ENCODE results near the gene COL24A1. TPM values are rescaled to one million over a fixed set of nuclear protein-coding genes. Genes with fewer than 3 reads are reported as not detected.
"Not testable (repeated sequence)": the region's sequence is repeated elsewhere in the genome, so short reads cannot be mapped to it uniquely, and the experiment has no call there.

Gene COL24A1
- total and polyA plus RNA-seq, 5 donors from 2014 or later = 0.32 TPM; not detected in 4

GRCh38 chr1:85714418-85715114 lies 442.0 kb downstream of the COL24A1 start:
- not testable (repeated sequence) for H3K4me3 Mint-ChIP-seq; H3K36me3 ChIP-seq (ENCODE audit: control insufficient read depth, insufficient read depth, low read length); H3K36me3 Mint-ChIP-seq; ATAC-seq (ENCODE audit: low read depth in 2 of 2); H3K9me3 ChIP-seq (ENCODE audit: control insufficient read depth in 2 of 2, low read length in 2 of 2); H3K27ac ChIP-seq (ENCODE audit: insufficient read depth, low read length, poor library complexity, severe bottlenecking); H3K4me3 ChIP-seq (ENCODE audit: low read depth, low read length); H3K27ac Mint-ChIP-seq; H3K4me1 ChIP-seq (ENCODE audit: control insufficient read depth, insufficient read depth, low read length, poor library complexity, severe bottlenecking); H3K4me1 Mint-ChIP-seq; H3K27me3 ChIP-seq (ENCODE audit: control insufficient read depth, insufficient read depth, low read length)
- Mint-ChIP-seq H3K27me3 (peaks cover 26% of the 10 kb centered on the region), H3K9me3 (peaks cover 0 to 19% (median 5%) of the 10 kb centered on the region in 7 donors)
- DNase-seq = peak in 1 of 3 donors; percentile 12

GRCh38 chr1:85708829-85709227 lies 447.7 kb downstream of the COL24A1 start:
- DNase-seq (no peak), ATAC-seq (ENCODE audit: low read depth in 2 of 2) (no peak)
- H3K27ac Mint-ChIP-seq = no peak overlapping the region
- peaks cover 21% of the 10 kb centered on the region for H3K36me3 Mint-ChIP-seq
- H3K27me3 Mint-ChIP-seq = peaks cover 6% of the 10 kb centered on the region
- Histone ChIP-seq H3K27me3 (ENCODE audit: control insufficient read depth, insufficient read depth, low read length) (peaks cover 5% of the 10 kb centered on the region), H3K36me3 (ENCODE audit: control insufficient read depth, insufficient read depth, low read length) (peaks cover 12% of the 10 kb centered on the region), H3K27ac (ENCODE audit: insufficient read depth, low read length, poor library complexity, severe bottlenecking) (peak overlapping the region; percentile 69), H3K4me1 (ENCODE audit: control insufficient read depth, insufficient read depth, low read length, poor library complexity, severe bottlenecking) (peaks cover 23% of the 10 kb centered on the region), H3K9me3 (ENCODE audit: control insufficient read depth in 2 of 2, low read length in 2 of 2) (peaks cover 0 to 3% of the 10 kb centered on the region in 2 experiments), H3K4me3 (ENCODE audit: low read depth, low read length) (peak overlapping the region; percentile 98)
- H3K9me3 Mint-ChIP-seq = peaks cover 0 to 3% (median 0%) of the 10 kb centered on the region in 7 donors
- H3K4me3 Mint-ChIP-seq = no peak overlapping the region
- H3K4me1 Mint-ChIP-seq = peaks cover 7 to 23% (median 17%) of the 10 kb centered on the region in 4 donors

GRCh38 chr1:85707990-85708828 lies 448.4 kb downstream of the COL24A1 start, which contains the start of gene ZNHIT6:
TSS of gene ZNHIT6 (minus strand) at chr1:85708433. CDS start at chr1:85708284, 149 bp downstream.
- H3K9me3 Mint-ChIP-seq = peaks cover 0 to 2% (median 0%) of the 10 kb centered on the region in 7 donors
- DNase-seq (peak; percentile 80 to 95 (median 89)), ATAC-seq (ENCODE audit: low read depth in 2 of 2) (peak; percentile 97)
- H3K36me3 ChIP-seq (ENCODE audit: control insufficient read depth, insufficient read depth, low read length) = peaks cover 15% of the 10 kb centered on the region
- H3K36me3 Mint-ChIP-seq = peaks cover 25% of the 10 kb centered on the region
- H3K4me3 ChIP-seq (ENCODE audit: low read depth, low read length) = peak within 1 kb of the TSS; percentile 98
- H3K9me3 ChIP-seq (ENCODE audit: control insufficient read depth in 2 of 2, low read length in 2 of 2) = no peaks in the 10 kb centered on the region
- no peak within 1 kb of the TSS for H3K4me3 Mint-ChIP-seq
- peaks cover 23% of the 10 kb centered on the region for H3K4me1 ChIP-seq (ENCODE audit: control insufficient read depth, insufficient read depth, low read length, poor library complexity, severe bottlenecking)
- H3K4me1 Mint-ChIP-seq = peaks cover 11 to 29% (median 23%) of the 10 kb centered on the region in 4 donors
- no peaks in the 10 kb centered on the region for H3K27me3 ChIP-seq (ENCODE audit: control insufficient read depth, insufficient read depth, low read length)
- H3K27me3 Mint-ChIP-seq = peaks cover 6% of the 10 kb centered on the region
- peak within 1 kb of the TSS; percentile 69 for H3K27ac ChIP-seq (ENCODE audit: insufficient read depth, low read length, poor library complexity, severe bottlenecking)
- H3K27ac Mint-ChIP-seq = no peak within 1 kb of the TSS

GRCh38 chr1:85707267-85707989 lies 449.1 kb downstream of the COL24A1 start:
- H3K9me3 ChIP-seq (ENCODE audit: control insufficient read depth in 2 of 2, low read length in 2 of 2) = no peaks in the 10 kb centered on the region
- Mint-ChIP-seq H3K27ac (no peak overlapping the region), H3K4me1 (peaks cover 11 to 35% (median 27%) of the 10 kb centered on the region in 4 donors), H3K27me3 (no peaks in the 10 kb centered on the region), H3K4me3 (no peak overlapping the region), H3K36me3 (peaks cover 28% of the 10 kb centered on the region), H3K9me3 (peaks cover 0 to 2% (median 0%) of the 10 kb centered on the region in 7 donors)
- H3K27ac ChIP-seq (ENCODE audit: insufficient read depth, low read length, poor library complexity, severe bottlenecking) = peak overlapping the region; percentile 69
- H3K4me1 ChIP-seq (ENCODE audit: control insufficient read depth, insufficient read depth, low read length, poor library complexity, severe bottlenecking) = peaks cover 23% of the 10 kb centered on the region
- DNase-seq (no peak), ATAC-seq (ENCODE audit: low read depth in 2 of 2) (no peak)
- no peaks in the 10 kb centered on the region for H3K27me3 ChIP-seq (ENCODE audit: control insufficient read depth, insufficient read depth, low read length)
- peak overlapping the region; percentile 98 for H3K4me3 ChIP-seq (ENCODE audit: low read depth, low read length)
- H3K36me3 ChIP-seq (ENCODE audit: control insufficient read depth, insufficient read depth, low read length) = peaks cover 18% of the 10 kb centered on the region

GRCh38 chr1:85705940-85706339 lies 450.6 kb downstream of the COL24A1 start:
- Mint-ChIP-seq H3K4me1 (peaks cover 15 to 41% (median 31%) of the 10 kb centered on the region in 4 donors), H3K27ac (peak overlapping the region in 2 of 3 donors; percentile 0 to 10)

GRCh38 chr1:85700422-85700821 lies 456.1 kb downstream of the COL24A1 start:
- H3K4me1 ChIP-seq (ENCODE audit: control insufficient read depth, insufficient read depth, low read length, poor library complexity, severe bottlenecking) = peaks cover 4% of the 10 kb centered on the region
- H3K27ac ChIP-seq (ENCODE audit: insufficient read depth, low read length, poor library complexity, severe bottlenecking) = no peak overlapping the region
- DNase-seq (no peak), ATAC-seq (ENCODE audit: low read depth in 2 of 2) (no peak)
- Mint-ChIP-seq H3K4me3 (no peak overlapping the region), H3K27ac (peak overlapping the region in 1 of 3 donors; percentile 76), H3K9me3 (peaks cover 0 to under 1% (median 0%) of the 10 kb centered on the region in 7 donors), H3K4me1 (peaks cover 23 to 54% (median 40%) of the 10 kb centered on the region in 4 donors), H3K36me3 (peaks cover 49% of the 10 kb centered on the region), H3K27me3 (no peaks in the 10 kb centered on the region)
- peaks cover 55% of the 10 kb centered on the region for H3K36me3 ChIP-seq (ENCODE audit: control insufficient read depth, insufficient read depth, low read length)
- no peak overlapping the region for H3K4me3 ChIP-seq (ENCODE audit: low read depth, low read length)
- no peaks in the 10 kb centered on the region for H3K9me3 ChIP-seq (ENCODE audit: control insufficient read depth in 2 of 2, low read length in 2 of 2)
- no peaks in the 10 kb centered on the region for H3K27me3 ChIP-seq (ENCODE audit: control insufficient read depth, insufficient read depth, low read length)

More at GRCh38 chr1:85705940-85706339, 450.6 kb downstream of the COL24A1 start:
- DNase-seq (no peak), ATAC-seq (ENCODE audit: low read depth in 2 of 2) (no peak)
- Mint-ChIP-seq H3K36me3 (peaks cover 36% of the 10 kb centered on the region), H3K4me3 (peak overlapping the region in 3 of 4 donors; percentile 38 to 53 (median 49)), H3K27me3 (no peaks in the 10 kb centered on the region), H3K9me3 (peaks cover 0 to 2% (median 0%) of the 10 kb centered on the region in 7 donors)
- H3K4me3 ChIP-seq (ENCODE audit: low read depth, low read length) = peak overlapping the region; percentile 98
- peaks cover 32% of the 10 kb centered on the region for H3K36me3 ChIP-seq (ENCODE audit: control insufficient read depth, insufficient read depth, low read length)
- H3K9me3 ChIP-seq (ENCODE audit: control insufficient read depth in 2 of 2, low read length in 2 of 2) = no peaks in the 10 kb centered on the region
- H3K27me3 ChIP-seq (ENCODE audit: control insufficient read depth, insufficient read depth, low read length) = no peaks in the 10 kb centered on the region
- peaks cover 23% of the 10 kb centered on the region for H3K4me1 ChIP-seq (ENCODE audit: control insufficient read depth, insufficient read depth, low read length, poor library complexity, severe bottlenecking)
- H3K27ac ChIP-seq (ENCODE audit: insufficient read depth, low read length, poor library complexity, severe bottlenecking) = no peak overlapping the region

GRCh38 chr1:85697895-85698294 lies 458.7 kb downstream of the COL24A1 start:
- Mint-ChIP-seq H3K27ac (no peak overlapping the region), H3K27me3 (no peaks in the 10 kb centered on the region), H3K4me3 (no peak overlapping the region), H3K9me3 (no peaks in the 10 kb centered on the region), H3K36me3 (peaks cover 46% of the 10 kb centered on the region), H3K4me1 (peaks cover 23 to 47% (median 37%) of the 10 kb centered on the region in 4 donors)
- no peaks in the 10 kb centered on the region for H3K4me1 ChIP-seq (ENCODE audit: control insufficient read depth, insufficient read depth, low read length, poor library complexity, severe bottlenecking)
- H3K9me3 ChIP-seq (ENCODE audit: control insufficient read depth in 2 of 2, low read length in 2 of 2) = no peaks in the 10 kb centered on the region
- H3K27me3 ChIP-seq (ENCODE audit: control insufficient read depth, insufficient read depth, low read length) = no peaks in the 10 kb centered on the region
- H3K27ac ChIP-seq (ENCODE audit: insufficient read depth, low read length, poor library complexity, severe bottlenecking) = no peak overlapping the region
- no peak for DNase-seq
- peaks cover 55% of the 10 kb centered on the region for H3K36me3 ChIP-seq (ENCODE audit: control insufficient read depth, insufficient read depth, low read length)
- ATAC-seq (ENCODE audit: low read depth in 2 of 2) = no peak
- H3K4me3 ChIP-seq (ENCODE audit: low read depth, low read length) = no peak overlapping the region
